Measurements from ENCODE around the gene TUBAL3.

TUBAL3 gene

GRCh38 chr10:5361966-5362365 lies 42.7 kb downstream of the TUBAL3 start:
- no peak for DNase-seq (ENCODE audit: extremely low read depth, low read depth)
- no peak overlapping the region for H3K4me3 ChIP-seq (replicated peaks; ENCODE audit: low read depth, low read length)
- TF ChIP-seq CTCF (IDR thresholded peaks at IDR 0.05; ENCODE audit: low read depth, low read length, missing control alignments), result no peak

GRCh38 chr10:5360318-5360915 lies 44.2 kb downstream of the TUBAL3 start:
- H3K4me3 ChIP-seq (replicated peaks; ENCODE audit: low read depth, low read length), result no peak overlapping the region
- TF ChIP-seq CTCF (IDR thresholded peaks at IDR 0.05; ENCODE audit: low read depth, low read length, missing control alignments), result no peak
- no peak for DNase-seq (ENCODE audit: extremely low read depth, low read depth)

GRCh38 chr10:5356302-5356763 lies 48.3 kb downstream of the TUBAL3 start:
- DNase-seq (ENCODE audit: extremely low read depth, low read depth), result no peak
- no peak overlapping the region for H3K4me3 ChIP-seq (replicated peaks; ENCODE audit: low read depth, low read length)
- TF ChIP-seq CTCF (IDR thresholded peaks at IDR 0.05; ENCODE audit: low read depth, low read length, missing control alignments), result no peak

GRCh38 chr10:5355594-5356301 lies 48.9 kb downstream of the TUBAL3 start:
- H3K4me3 ChIP-seq (replicated peaks; ENCODE audit: low read depth, low read length), result no peak overlapping the region
- TF ChIP-seq CTCF (IDR thresholded peaks at IDR 0.05; ENCODE audit: low read depth, low read length, missing control alignments), result no peak
- DNase-seq (ENCODE audit: extremely low read depth, low read depth), result no peak

- DNase-seq (ENCODE audit: extremely low read depth, low read depth), result no peak
- TF ChIP-seq CTCF (IDR thresholded peaks at IDR 0.05; ENCODE audit: low read depth, low read length, missing control alignments), result no peak
- no peak overlapping the region for H3K4me3 ChIP-seq (replicated peaks; ENCODE audit: low read depth, low read length)
These were observed 50.6 kb downstream of the TUBAL3 start for GRCh38 chr10:5354068-5354467.

- DNase-seq (ENCODE audit: extremely low read depth, low read depth), result no peak
- no peak overlapping the region for H3K4me3 ChIP-seq (replicated peaks; ENCODE audit: low read depth, low read length)
- TF ChIP-seq CTCF (IDR thresholded peaks at IDR 0.05; ENCODE audit: low read depth, low read length, missing control alignments), result no peak
These were observed 55.3 kb downstream of the TUBAL3 start for GRCh38 chr10:5349362-5349761.
